Lower lobe of right lung (tissue), 2 donors: ENCODE data around the gene ITGB5. TPM values are rescaled to one million over a fixed set of nuclear protein-coding genes. Genes with fewer than 3 reads are reported as not detected.

Experiments
- ATAC-seq, 2 donors: fragments of 200-7000 bp; cut with Tn5 transposase; one replicate each; pipeline ENCODE4 v1.9.1; 2020 to 2022; ENCODE audit warnings: mild to moderate bottlenecking in 2 of 2, moderate library complexity in 2 of 2
- DNase-seq: peaks from one replicate; pipeline ENCODE4 v3.0.0-alpha.2; 2020
- H3K27ac ChIP-seq: fragments of 200-600 bp; one replicate; pipeline ENCODE4 v1.8.0; 2022
- H3K27me3 ChIP-seq: fragments of 200-600 bp; one replicate; pipeline ENCODE4 v1.8.0; 2022; ENCODE audit warnings: low read depth
- H3K36me3 ChIP-seq: fragments of 200-600 bp; one replicate; pipeline ENCODE4 v1.8.0; 2022; ENCODE audit warnings: mild to moderate bottlenecking
- H3K4me1 ChIP-seq: fragments of 200-600 bp; one replicate; pipeline ENCODE4 v1.8.0; 2022
- H3K4me3 ChIP-seq: fragments of 200-600 bp; one replicate; pipeline ENCODE4 v1.8.0; 2022; ENCODE audit warnings: mild to moderate bottlenecking
- H3K9me3 ChIP-seq: fragments of 200-600 bp; one replicate; pipeline ENCODE4 v1.8.0; 2022
- CTCF ChIP-seq: fragments of 200-600 bp; IDR thresholded peaks from one replicate; pipeline ENCODE4 v1.8.0; 2022; ENCODE audit warnings: antibody characterized with exemption, mild to moderate bottlenecking
- intact Hi-C: fragments of 100-400 bp; cut with DNase I; formaldehyde crosslinking; loops from one replicate; pipeline ENCODE4 v1.11.0; 2022
- total RNA-seq: library from RNA; stranded (reverse); fragmentation: NEBNext Ultra II Directional; extraction: Animal tissue kit (Norgen Biotek cat#: 25700); gene quantifications from one replicate; pipeline ENCODE4 v1.2.1, GENCODE V29; 2021
- donor health status: DM: no; HTN: yes; CAD: no; lungs with severe emphysema.

Gene ITGB5
- total RNA-seq, 1 donor from 2014 or later: 93.1 TPM

GRCh38 chr3:124741027-124741426, 146.1 kb downstream of the ITGB5 start:
- DNase-seq: no peak
- H3K36me3 ChIP-seq: peaks cover 91% of the 10 kb centered on the region
- no peaks in the 10 kb centered on the region for H3K27me3 ChIP-seq
- no peak overlapping the region for H3K4me3 ChIP-seq
- H3K4me1 ChIP-seq: no peaks in the 10 kb centered on the region
- no peaks in the 10 kb centered on the region for H3K9me3 ChIP-seq
- H3K27ac ChIP-seq: no peak overlapping the region
- ATAC-seq: no peak
- intact Hi-C loops: no loop called here
- TF ChIP-seq CTCF: no peak

GRCh38 chr3:124731760-124732159, 155.4 kb downstream of the ITGB5 start:
- intact Hi-C loops: no loop called here
- Histone ChIP-seq H3K27me3 (no peaks in the 10 kb centered on the region), H3K9me3 (no peaks in the 10 kb centered on the region), H3K27ac (no peak overlapping the region), H3K36me3 (peaks cover 16% of the 10 kb centered on the region), H3K4me1 (peaks cover 20% of the 10 kb centered on the region), H3K4me3 (no peak overlapping the region)
- no peak for TF ChIP-seq CTCF
- no peak for ATAC-seq
- DNase-seq: no peak

- intact Hi-C loops: no loop called here
- no peak for DNase-seq
- Histone ChIP-seq H3K4me3 (peak overlapping the region; percentile 87), H3K27ac (peak overlapping the region; percentile 89), H3K4me1 (peaks cover 20% of the 10 kb centered on the region), H3K36me3 (peaks cover 12% of the 10 kb centered on the region), H3K9me3 (no peaks in the 10 kb centered on the region), H3K27me3 (no peaks in the 10 kb centered on the region)
- TF ChIP-seq CTCF: no peak
- ATAC-seq: peak in 1 of 2 donors; percentile 5
Measured at GRCh38 chr3:124730941-124731297, 156.2 kb downstream of the ITGB5 start.

GRCh38 chr3:124730129-124730940, 156.8 kb downstream of the ITGB5 start, which contains the start of gene UMPS:
Gene UMPS (plus strand): TSS chr3:124730452. CDS start chr3:124730472, 20 bp downstream.
- intact Hi-C loops: no loop called here
- Histone ChIP-seq H3K4me3 (peak within 1 kb of the TSS; percentile 87), H3K4me1 (peaks cover 20% of the 10 kb centered on the region), H3K9me3 (no peaks in the 10 kb centered on the region), H3K27me3 (no peaks in the 10 kb centered on the region), H3K36me3 (peaks cover 6% of the 10 kb centered on the region), H3K27ac (peak within 1 kb of the TSS; percentile 89)
- DNase-seq (peak; percentile 95), ATAC-seq (peak; percentile 98 to 99)
- TF ChIP-seq CTCF: no peak

- no peak overlapping the region for H3K27ac ChIP-seq
- H3K4me1 ChIP-seq: no peaks in the 10 kb centered on the region
- H3K9me3 ChIP-seq: no peaks in the 10 kb centered on the region
- DNase-seq: no peak
- no peak for ATAC-seq
- no peaks in the 10 kb centered on the region for H3K36me3 ChIP-seq
- no peak for TF ChIP-seq CTCF
- H3K4me3 ChIP-seq: no peak overlapping the region
- intact Hi-C loops: no loop called here
- H3K27me3 ChIP-seq: peaks cover 18% of the 10 kb centered on the region
Measured at GRCh38 chr3:124722589-124722988, 164.6 kb downstream of the ITGB5 start.
